HCT116 (cell line): ENCODE data around the gene AMHR2. TPM values are rescaled to one million over a fixed set of nuclear protein-coding genes. Genes with fewer than 3 reads are reported as not detected.

Experiments used
- ATAC-seq: fragments of 200-7000 bp; cut with Tn5 transposase; 2 replicates; pipeline ENCODE4 v1.9.1; 2020; ENCODE audit warnings: mild to moderate bottlenecking, moderate library complexity
- BruUV-seq: library from RNA; stranded (reverse); fragments of 400-500 nt; replicated peaks from 2 replicates; lab custom pipeline; 2021; lab: Mats Ljungman, UMichigan
- CTCF ChIA-PET: fragments of 300-600 bp; sonication (Branson Sonifier 250); formaldehyde crosslinking; loops from one replicate; lab custom pipeline; 2021; ENCODE audit warnings: antibody characterized with exemption; lab: Charles Lee
- POLR2A ChIA-PET: fragments of 300-600, 350-600 bp; sonication (Branson Sonifier 250); formaldehyde crosslinking; loops from one replicate; lab custom pipeline; 2021; ENCODE audit warnings: antibody characterized with exemption; lab: Charles Lee
- RAD21 ChIA-PET, 2 experiments: fragments of 300-600 bp; sonication (Branson Sonifier 250); formaldehyde crosslinking; loops; one replicate each; lab custom pipeline; 2023; ENCODE audit warnings: low total read pairs in 2 of 2; ENCODE audit not compliant: uncharacterized antibody in 2 of 2, unreplicated experiment in 2 of 2, low non-redundant PET in 1 of 2; lab: Charles Lee
- DNase-seq: peaks from one replicate; pipeline ENCODE4 v3.0.0-alpha.2; 2010; ENCODE audit warnings: low read depth, low spot score
- H2AFZ ChIP-seq: fragments of 200-600 bp; shearing (Covaris generic), sonication (generic); 2 replicates; pipeline ENCODE4 v1.6.1; 2017; ENCODE audit warnings: low read depth, mixed run types, mixed read lengths, antibody characterized with exemption, low read length; ENCODE audit not compliant: poor library complexity, severe bottlenecking
- H3K27ac ChIP-seq: 2 replicates; pipeline ENCODE4 v1.5.1; 2012; ENCODE audit warnings: low read depth, low read length
- H3K27me3 ChIP-seq: fragments of 200-600 bp; sonication (generic); 2 replicates; pipeline ENCODE4 v1.6.1; 2016; ENCODE audit warnings: mixed run types, low read length, mixed read lengths; ENCODE audit not compliant: insufficient read depth
- H3K36me3 ChIP-seq, 2 experiments: fragments of 200-500 bp in 1 of 2; fragments of 200-600 bp in 1 of 2; sonication (Bioruptor generic) in 1 of 2; sonication (generic) in 1 of 2; 2 replicates each; pipeline versions ENCODE4 v1.5.1 to v1.6.1; 2014 to 2016; ENCODE audit warnings: low read length in 2 of 2, inconsistent platforms in 1 of 2, mixed read lengths in 1 of 2, mixed run types in 1 of 2; ENCODE audit not compliant: insufficient read depth in 2 of 2, control insufficient read depth in 1 of 2
- H3K4me1 ChIP-seq, 2 experiments: fragments of 200-600 bp in 1 of 2; sonication (generic) in 1 of 2; 2 replicates each; pipeline versions ENCODE4 v1.5.1 to v1.6.1; 2012 to 2017; ENCODE audit warnings: low read length in 2 of 2, inconsistent platforms in 1 of 2, mild to moderate bottlenecking in 1 of 2, mixed read lengths in 1 of 2, mixed run types in 1 of 2, moderate library complexity in 1 of 2; ENCODE audit not compliant: insufficient read depth in 2 of 2, control insufficient read depth in 1 of 2
- H3K4me2 ChIP-seq: fragments of 200-600 bp; sonication (generic); 2 replicates; pipeline ENCODE4 v1.6.1; 2017; ENCODE audit warnings: mixed run types, low read length, mixed read lengths
- H3K4me3 ChIP-seq, 2 experiments: fragments of 200-600 bp in 1 of 2; sonication (generic) in 1 of 2; replicated peaks in 1 of 2; 2 replicates each; pipeline ENCODE4 v1.5.1; 2011 to 2016; ENCODE audit warnings: low read length in 2 of 2, control low read depth in 1 of 2, low read depth in 1 of 2, mild to moderate bottlenecking in 1 of 2, mixed read lengths in 1 of 2, mixed run types in 1 of 2
- H3K79me2 ChIP-seq: fragments of 200-600 bp; sonication (generic); 2 replicates; pipeline ENCODE4 v1.6.1; 2017; ENCODE audit warnings: mild to moderate bottlenecking, mixed run types, low read length, moderate library complexity, mixed read lengths; ENCODE audit not compliant: insufficient read depth
- H3K9ac ChIP-seq: fragments of 200-600 bp; sonication (generic); 2 replicates; pipeline ENCODE4 v1.6.1; 2016; ENCODE audit warnings: low read length, mixed read lengths
- H3K9me2 ChIP-seq: fragments of 200-600 bp; sonication (generic), shearing (Covaris generic); 2 replicates; pipeline ENCODE4 v1.6.1; 2017; ENCODE audit warnings: mixed run types, mild to moderate bottlenecking, moderate library complexity; ENCODE audit not compliant: insufficient read depth
- H3K9me3 ChIP-seq, 2 experiments: fragments of 200-500 bp in 1 of 2; fragments of 200-600 bp in 1 of 2; sonication (Bioruptor generic) in 1 of 2; sonication (generic) in 1 of 2; 2 replicates each; pipeline ENCODE4 v1.6.1; 2014 to 2017; ENCODE audit warnings: low read length in 2 of 2, mixed read lengths in 2 of 2, inconsistent platforms in 1 of 2, low read depth in 1 of 2, mild to moderate bottlenecking in 1 of 2, mixed run types in 1 of 2, moderate library complexity in 1 of 2; ENCODE audit not compliant: control insufficient read depth in 1 of 2, insufficient read depth in 1 of 2
- H4K20me1 ChIP-seq: fragments of 200-600 bp; sonication (generic), shearing (Covaris generic); 2 replicates; pipeline ENCODE4 v1.6.1; 2017; ENCODE audit warnings: mixed run types, mild to moderate bottlenecking, moderate library complexity; ENCODE audit not compliant: insufficient read depth
- CBX3 ChIP-seq: IDR thresholded peaks from 2 replicates; pipeline ENCODE4 v1.6.1; 2012; ENCODE audit warnings: low read depth
- CEBPB ChIP-seq: IDR thresholded peaks from 2 replicates; pipeline ENCODE4 v1.6.1; 2012; ENCODE audit warnings: low read depth
- ELF1 ChIP-seq: IDR thresholded peaks from 2 replicates; pipeline ENCODE4 v1.6.1; 2012; ENCODE audit warnings: low read depth, borderline replicate concordance
- EZH2 ChIP-seq: fragments of 200-600 bp; sonication (generic); IDR thresholded peaks from 2 replicates; pipeline ENCODE4 v1.6.1; 2017; ENCODE audit warnings: antibody characterized with exemption, mixed run types
- FOSL1 ChIP-seq: IDR thresholded peaks from 2 replicates; pipeline ENCODE4 v1.6.1; 2012; ENCODE audit warnings: low read depth
- JUND ChIP-seq: IDR thresholded peaks from 2 replicates; pipeline ENCODE4 v1.6.1; 2012
- POLR2AphosphoS5 ChIP-seq: IDR thresholded peaks from 2 replicates; pipeline ENCODE4 v1.6.1; 2011; ENCODE audit warnings: mild to moderate bottlenecking, low read depth, low read length, moderate library complexity
- RAD21 ChIP-seq: IDR thresholded peaks from 2 replicates; pipeline ENCODE4 v1.6.1; 2012; ENCODE audit warnings: low read depth, mild to moderate bottlenecking
- SIN3A ChIP-seq: IDR thresholded peaks from 2 replicates; pipeline ENCODE4 v1.6.1; 2012; ENCODE audit warnings: low read depth
- SP1 ChIP-seq: IDR thresholded peaks from 2 replicates; pipeline ENCODE4 v1.6.1; 2012; ENCODE audit warnings: low read depth
- SRF ChIP-seq: IDR thresholded peaks from 2 replicates; pipeline ENCODE4 v1.6.1; 2012; ENCODE audit warnings: low read depth
- TCF7L2 ChIP-seq: IDR thresholded peaks from 2 replicates; pipeline ENCODE4 v1.7.0; 2011; ENCODE audit warnings: borderline replicate concordance, inconsistent platforms; ENCODE audit not compliant: insufficient read depth, insufficient read length; ENCODE audit errors: extremely low read depth
- YY1 ChIP-seq: IDR thresholded peaks from 2 replicates; pipeline ENCODE4 v1.6.1; 2011; ENCODE audit warnings: low read length, low read depth, moderate library complexity, mild to moderate bottlenecking; ENCODE audit not compliant: insufficient replicate concordance; ENCODE audit errors: extremely low read depth
- ZFX ChIP-seq: fragments of 450-650 bp; IDR thresholded peaks from 2 replicates; pipeline ENCODE4 v1.6.1; 2017
- intact Hi-C: fragments of 100-400 bp; cut with micrococcal nuclease; formaldehyde crosslinking; loops from 2 replicates; pipeline ENCODE4 v1.10.0; 2022
- total RNA-seq: library from RNA; stranded (reverse); gene quantifications from one replicate; pipeline ENCODE4 v1.2.1, GENCODE V29; 2021; ENCODE audit not compliant: unreplicated experiment
- TF ChIP-seq, protein P1 (sequence below): IDR thresholded peaks from 2 replicates; pipeline ENCODE4 v1.6.1; 2012
- TF ChIP-seq, protein P2 (sequence below): IDR thresholded peaks from 2 replicates; pipeline ENCODE4 v1.6.1; 2012
- TF ChIP-seq, protein P3 (sequence below): IDR thresholded peaks from 2 replicates; pipeline ENCODE4 v1.6.1; 2012; ENCODE audit warnings: low read depth

AMHR2 gene
- total RNA-seq, 1 experiment from 2014 or later, result not detected

DNA sequence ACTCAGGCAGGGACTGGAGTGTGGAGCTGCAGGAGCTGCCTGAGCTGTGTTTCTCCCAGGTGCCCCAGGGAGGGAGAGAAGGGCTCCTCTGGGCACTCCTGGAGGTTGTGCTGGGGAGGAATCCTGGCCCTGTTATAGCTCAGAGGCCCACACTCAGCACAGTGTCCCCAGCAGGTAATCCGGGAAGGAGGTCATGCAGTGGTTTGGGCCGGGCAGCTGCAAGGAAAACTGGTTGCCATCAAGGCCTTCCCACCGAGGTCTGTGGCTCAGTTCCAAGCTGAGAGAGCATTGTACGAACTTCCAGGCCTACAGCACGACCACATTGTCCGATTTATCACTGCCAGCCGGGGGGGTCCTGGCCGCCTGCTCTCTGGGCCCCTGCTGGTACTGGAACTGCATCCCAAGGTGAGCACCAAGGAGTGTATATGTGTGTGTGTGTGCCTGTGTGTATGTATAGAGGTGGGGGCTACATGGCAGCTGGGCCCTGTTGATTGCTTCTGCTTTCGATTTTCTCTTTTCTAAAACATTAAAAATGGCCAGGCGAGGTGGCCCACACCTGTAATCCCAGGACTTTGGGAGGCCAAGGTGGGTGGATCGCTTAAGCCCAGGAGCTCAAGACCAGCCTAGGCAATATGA lies 2.0 kb downstream of the AMHR2 start:
- no peaks in the 10 kb centered on the region for H3K9me2 ChIP-seq
- H3K27ac ChIP-seq, result no peak overlapping the region; the same call in 1 of the 2 replicates
- TF ChIP-seq YY1 (no peak), FOSL1 (no peak), ELF1 (no peak), SP1 (no peak), TCF7L2 (no peak), EZH2 (no peak), RAD21 (no peak), JUND (no peak), SRF (no peak), ZFX (no peak), SIN3A (no peak), POLR2AphosphoS5 (no peak), CEBPB (no peak), CBX3 (no peak)
- TF ChIP-seq, protein P1, sequence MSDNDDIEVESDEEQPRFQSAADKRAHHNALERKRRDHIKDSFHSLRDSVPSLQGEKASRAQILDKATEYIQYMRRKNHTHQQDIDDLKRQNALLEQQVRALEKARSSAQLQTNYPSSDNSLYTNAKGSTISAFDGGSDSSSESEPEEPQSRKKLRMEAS, result no peak
- TF ChIP-seq, protein P2, sequence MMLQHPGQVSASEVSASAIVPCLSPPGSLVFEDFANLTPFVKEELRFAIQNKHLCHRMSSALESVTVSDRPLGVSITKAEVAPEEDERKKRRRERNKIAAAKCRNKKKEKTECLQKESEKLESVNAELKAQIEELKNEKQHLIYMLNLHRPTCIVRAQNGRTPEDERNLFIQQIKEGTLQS, result no peak
- TF ChIP-seq, protein P3, sequence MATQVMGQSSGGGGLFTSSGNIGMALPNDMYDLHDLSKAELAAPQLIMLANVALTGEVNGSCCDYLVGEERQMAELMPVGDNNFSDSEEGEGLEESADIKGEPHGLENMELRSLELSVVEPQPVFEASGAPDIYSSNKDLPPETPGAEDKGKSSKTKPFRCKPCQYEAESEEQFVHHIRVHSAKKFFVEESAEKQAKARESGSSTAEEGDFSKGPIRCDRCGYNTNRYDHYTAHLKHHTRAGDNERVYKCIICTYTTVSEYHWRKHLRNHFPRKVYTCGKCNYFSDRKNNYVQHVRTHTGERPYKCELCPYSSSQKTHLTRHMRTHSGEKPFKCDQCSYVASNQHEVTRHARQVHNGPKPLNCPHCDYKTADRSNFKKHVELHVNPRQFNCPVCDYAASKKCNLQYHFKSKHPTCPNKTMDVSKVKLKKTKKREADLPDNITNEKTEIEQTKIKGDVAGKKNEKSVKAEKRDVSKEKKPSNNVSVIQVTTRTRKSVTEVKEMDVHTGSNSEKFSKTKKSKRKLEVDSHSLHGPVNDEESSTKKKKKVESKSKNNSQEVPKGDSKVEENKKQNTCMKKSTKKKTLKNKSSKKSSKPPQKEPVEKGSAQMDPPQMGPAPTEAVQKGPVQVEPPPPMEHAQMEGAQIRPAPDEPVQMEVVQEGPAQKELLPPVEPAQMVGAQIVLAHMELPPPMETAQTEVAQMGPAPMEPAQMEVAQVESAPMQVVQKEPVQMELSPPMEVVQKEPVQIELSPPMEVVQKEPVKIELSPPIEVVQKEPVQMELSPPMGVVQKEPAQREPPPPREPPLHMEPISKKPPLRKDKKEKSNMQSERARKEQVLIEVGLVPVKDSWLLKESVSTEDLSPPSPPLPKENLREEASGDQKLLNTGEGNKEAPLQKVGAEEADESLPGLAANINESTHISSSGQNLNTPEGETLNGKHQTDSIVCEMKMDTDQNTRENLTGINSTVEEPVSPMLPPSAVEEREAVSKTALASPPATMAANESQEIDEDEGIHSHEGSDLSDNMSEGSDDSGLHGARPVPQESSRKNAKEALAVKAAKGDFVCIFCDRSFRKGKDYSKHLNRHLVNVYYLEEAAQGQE, result no peak
- TF ChIP-seq, all 23 proteins: peak for 0
- ChIA-PET RAD21 (interaction anchor here in 1 of 2 experiments (1.4 kb wide), 1 partner anchor 74 kb away, joined by 3 read pairs; no protein-coding TSS in a partner anchor), POLR2A (interaction anchor here (2.1 kb wide), 1 partner anchor 16 kb away, joined by 6 read pairs; the partner anchor contains the start of gene PRR13), CTCF (interaction anchor here (1.2 to 2.3 kb wide), 2 partner anchors 44 to 73 kb away, joined by 4 to 12 read pairs; no protein-coding TSS in a partner anchor)
- no TSS peak for BruUV-seq
- no peak for DNase-seq
- Histone ChIP-seq H4K20me1 (no peaks in the 10 kb centered on the region), H3K9ac (no peak overlapping the region), H2AFZ (no peak overlapping the region), H3K79me2 (no peaks in the 10 kb centered on the region), H3K4me3 (no peak overlapping the region), H3K36me3 (no peaks in the 10 kb centered on the region), H3K9me3 (no peaks in the 10 kb centered on the region), H3K4me1 (peaks cover 7 to 25% of the 10 kb centered on the region in 2 experiments), H3K4me2 (no peak overlapping the region), H3K27me3 (no peaks in the 10 kb centered on the region)
- no peak for ATAC-seq
- intact Hi-C loops, result no loop called here
